CD14-positive monocyte (primary cell): ENCODE results near the gene ZGPAT. TPM values are rescaled to one million over a fixed set of nuclear protein-coding genes. Genes with fewer than 3 reads are reported as not detected.

Experiments
- DNase-seq, 3 donors: peaks; one replicate each; pipeline ENCODE4 v3.0.0-alpha.2; 2011 to 2022
- H2AFZ ChIP-seq: 2 replicates; pipeline ENCODE4 v1.6.0; 2012; ENCODE audit warnings: mild to moderate bottlenecking, low read depth, low read length, inconsistent platforms; ENCODE audit not compliant: insufficient read depth, poor library complexity, severe bottlenecking
- H3K27ac ChIP-seq, 2 donors: 1 replicate in 1 of 2; 2 replicates in 1 of 2; pipeline ENCODE4 v1.5.1; 2012 to 2013; ENCODE audit warnings: low read length in 2 of 2, control low read depth in 1 of 2, inconsistent platforms in 1 of 2, low read depth in 1 of 2, mild to moderate bottlenecking in 1 of 2
- H3K27me3 ChIP-seq, 2 donors: one replicate each; pipeline versions ENCODE4 v1.6.0 to v1.6.1; 2011 to 2013; ENCODE audit warnings: low read length in 2 of 2; ENCODE audit not compliant: control insufficient read depth in 2 of 2, insufficient read depth in 2 of 2
- H3K36me3 ChIP-seq, 2 donors: replicated peaks in 1 of 2; 1 replicate in 1 of 2; 2 replicates in 1 of 2; pipeline versions ENCODE4 v1.5.1 to v1.6.1; 2012 to 2013; ENCODE audit warnings: low read length in 2 of 2, control low read depth in 1 of 2, inconsistent platforms in 1 of 2, mild to moderate bottlenecking in 1 of 2; ENCODE audit not compliant: insufficient read depth in 2 of 2, control insufficient read depth in 1 of 2
- H3K4me1 ChIP-seq, 2 donors: 1 replicate in 1 of 2; 2 replicates in 1 of 2; pipeline versions ENCODE4 v1.5.1 to v1.6.1; 2012 to 2013; ENCODE audit warnings: low read length in 2 of 2, control low read depth in 1 of 2, inconsistent platforms in 1 of 2, mild to moderate bottlenecking in 1 of 2, moderate library complexity in 1 of 2; ENCODE audit not compliant: insufficient read depth in 2 of 2, control insufficient read depth in 1 of 2
- H3K4me2 ChIP-seq: replicated peaks from 2 replicates; pipeline ENCODE3; 2012; ENCODE audit warnings: low read length, moderate library complexity, mild to moderate bottlenecking; ENCODE audit not compliant: poor library complexity, severe bottlenecking; ENCODE audit errors: extremely low read depth
- H3K4me3 ChIP-seq, 3 experiments: fragments of 200-600 bp in 1 of 3; sonication (generic) in 1 of 3; replicated peaks in 1 of 3; 1 replicate in 2 of 3; 2 replicates in 1 of 3; pipeline ENCODE4 v1.5.1; 2011 to 2013; ENCODE audit warnings: low read length in 3 of 3, mild to moderate bottlenecking in 3 of 3, control low read depth in 2 of 3, low read depth in 2 of 3, inconsistent platforms in 1 of 3, moderate library complexity in 1 of 3
- H3K79me2 ChIP-seq: 2 replicates; pipeline ENCODE4 v1.6.0; 2012; ENCODE audit warnings: mild to moderate bottlenecking, control low read depth, inconsistent platforms, low read length, moderate library complexity; ENCODE audit not compliant: insufficient read depth
- H3K9ac ChIP-seq: 2 replicates; pipeline ENCODE4 v1.6.0; 2017; ENCODE audit warnings: low read length, mild to moderate bottlenecking; ENCODE audit not compliant: insufficient read depth, poor library complexity, severe bottlenecking
- H3K9me3 ChIP-seq, 2 donors: replicated peaks in 1 of 2; 1 replicate in 1 of 2; 2 replicates in 1 of 2; pipeline versions ENCODE4 v1.5.1 to v1.6.1; 2012 to 2013; ENCODE audit warnings: low read length in 2 of 2, control low read depth in 1 of 2; ENCODE audit not compliant: control insufficient read depth in 1 of 2, insufficient read depth in 1 of 2
- H4K20me1 ChIP-seq: 2 replicates; pipeline ENCODE4 v1.6.0; 2012; ENCODE audit warnings: mild to moderate bottlenecking, low read length, control low read depth, moderate library complexity; ENCODE audit not compliant: insufficient read depth
- H3K27ac Mint-ChIP-seq, 7 donors: one replicate each; pipeline ENCODE4 v1.8.0; 2020; ENCODE audit warnings: mild to moderate bottlenecking in 7 of 7, mixed read lengths in 7 of 7, moderate library complexity in 6 of 7, inconsistent platforms in 2 of 7
- H3K27me3 Mint-ChIP-seq, 3 donors: one replicate each; pipeline ENCODE4 v1.8.0; 2021 to 2022; ENCODE audit warnings: low read depth in 3 of 3, mild to moderate bottlenecking in 3 of 3, mixed read lengths in 3 of 3, moderate library complexity in 3 of 3, inconsistent platforms in 1 of 3
- H3K36me3 Mint-ChIP-seq, 2 donors: one replicate each; pipeline ENCODE4 v1.8.0; 2020; ENCODE audit warnings: mixed read lengths in 2 of 2, inconsistent platforms in 1 of 2, mild to moderate bottlenecking in 1 of 2
- H3K4me1 Mint-ChIP-seq: one replicate; pipeline ENCODE4 v1.8.0; 2020; ENCODE audit warnings: mild to moderate bottlenecking, mixed read lengths
- H3K4me3 Mint-ChIP-seq, 2 donors: one replicate each; pipeline ENCODE4 v1.8.0; 2020; ENCODE audit warnings: mild to moderate bottlenecking in 2 of 2, mixed read lengths in 2 of 2, moderate library complexity in 1 of 2
- H3K9me3 Mint-ChIP-seq, 7 donors: one replicate each; pipeline ENCODE4 v1.8.0; 2020 to 2022; ENCODE audit warnings: mixed read lengths in 7 of 7, mild to moderate bottlenecking in 6 of 7, moderate library complexity in 6 of 7, inconsistent platforms in 2 of 7
- CTCF ChIP-seq: fragments of 200-600 bp; IDR thresholded peaks from one replicate; pipeline ENCODE4 v1.8.0; 2022; ENCODE audit warnings: antibody characterized with exemption, mild to moderate bottlenecking
- WGBS: methylation state at CpG from one replicate; pipeline ENCODE4 v1.1.5; 2013; ENCODE audit warnings: missing lambda C conversion rate; ENCODE audit not compliant: insufficient coverage; 5-methylcytosine and 5-hydroxymethylcytosine counted together
- intact Hi-C, 2 donors: fragments of 100-400 bp; cut with micrococcal nuclease; formaldehyde crosslinking; loops; one replicate each; pipeline versions ENCODE4 v1.15.0 to v1.15.1; 2023
- polyA plus RNA-seq, 3 donors: library from polyadenylated mRNA; depleted of rRNA in 1 of 3; unstranded in 2 of 3; stranded (reverse) in 1 of 3; fragments of 300-500 nt in 2 of 3; fragments of >200 nt in 1 of 3; fragmentation: Illumina TruSeq in 2 of 3; gene quantifications; 1 replicate in 2 of 3; 2 replicates in 1 of 3; pipeline ENCODE4 v1.2.3, GENCODE V29; 2012 to 2021

The ZGPAT gene
- polyA plus RNA-seq, 3 donors, result 24.2 to 58.6 (median 28.3) TPM

DNA sequence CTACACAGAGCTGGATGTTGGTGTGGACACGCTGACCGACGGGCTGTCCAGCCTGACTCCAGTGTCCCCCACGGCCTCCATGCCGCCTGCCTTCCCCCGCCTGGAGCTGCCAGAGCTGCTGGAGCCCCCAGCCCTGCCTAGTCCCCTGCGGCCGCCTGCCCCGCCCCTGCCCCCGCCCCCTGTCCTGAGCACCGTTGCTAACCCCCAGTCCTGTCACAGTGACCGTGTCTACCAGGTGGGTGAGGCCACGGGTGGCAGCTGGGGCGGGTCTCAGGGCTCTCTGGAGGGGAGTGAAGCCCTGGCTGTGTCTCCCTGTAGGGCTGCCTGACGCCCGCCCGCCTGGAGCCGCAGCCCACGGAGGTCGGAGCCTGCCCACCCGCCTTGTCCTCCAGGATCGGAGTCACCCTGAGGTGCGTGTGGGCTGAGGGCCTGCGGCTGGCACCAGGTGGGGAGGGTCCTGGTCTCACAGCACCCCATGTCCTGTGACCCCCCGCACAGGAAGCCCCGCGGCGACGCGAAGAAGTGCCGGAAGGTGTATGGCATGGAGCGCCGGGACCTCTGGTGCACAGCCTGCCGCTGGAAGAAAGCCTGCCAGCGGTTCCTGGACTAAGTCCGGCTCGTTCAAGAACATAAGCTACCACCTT lies 34.7 kb downstream of the ZGPAT start:
- Histone ChIP-seq H3K36me3 (peaks cover 0 to 9% of the 10 kb centered on the region in 2 donors), H3K9me3 (no peaks in the 10 kb centered on the region), H3K27ac (no peak overlapping the region), H4K20me1 (peaks cover 19% of the 10 kb centered on the region), H3K9ac (no peak overlapping the region), H3K4me1 (peaks cover 26 to 34% of the 10 kb centered on the region in 2 donors), H3K4me2 (no peak overlapping the region), H3K79me2 (peaks cover 7% of the 10 kb centered on the region), H3K27me3 (peaks cover 2 to 9% of the 10 kb centered on the region in 2 donors), H2AFZ (no peak overlapping the region), H3K4me3 (no peak overlapping the region)
- 97% methylated on average over 27 of the region's 37 CpGs for WGBS
- H3K4me3 Mint-ChIP-seq, result no peak overlapping the region
- H3K36me3 Mint-ChIP-seq, result peaks cover 2 to 8% of the 10 kb centered on the region in 2 donors
- no peak overlapping the region for H3K27ac Mint-ChIP-seq
- no peak for DNase-seq
- no peaks in the 10 kb centered on the region for H3K9me3 Mint-ChIP-seq
- H3K4me1 Mint-ChIP-seq, result peaks cover 7% of the 10 kb centered on the region
- no peak for TF ChIP-seq CTCF
- peaks cover under 1 to 14% (median 8%) of the 10 kb centered on the region in 3 donors for H3K27me3 Mint-ChIP-seq
- intact Hi-C loops, result loop anchor here in 1 of 2 donors (5.0 kb wide), 2 partner anchors 85 to 120 kb away; partner anchors contain the start of genes ABHD16B and RTEL1

DNA sequence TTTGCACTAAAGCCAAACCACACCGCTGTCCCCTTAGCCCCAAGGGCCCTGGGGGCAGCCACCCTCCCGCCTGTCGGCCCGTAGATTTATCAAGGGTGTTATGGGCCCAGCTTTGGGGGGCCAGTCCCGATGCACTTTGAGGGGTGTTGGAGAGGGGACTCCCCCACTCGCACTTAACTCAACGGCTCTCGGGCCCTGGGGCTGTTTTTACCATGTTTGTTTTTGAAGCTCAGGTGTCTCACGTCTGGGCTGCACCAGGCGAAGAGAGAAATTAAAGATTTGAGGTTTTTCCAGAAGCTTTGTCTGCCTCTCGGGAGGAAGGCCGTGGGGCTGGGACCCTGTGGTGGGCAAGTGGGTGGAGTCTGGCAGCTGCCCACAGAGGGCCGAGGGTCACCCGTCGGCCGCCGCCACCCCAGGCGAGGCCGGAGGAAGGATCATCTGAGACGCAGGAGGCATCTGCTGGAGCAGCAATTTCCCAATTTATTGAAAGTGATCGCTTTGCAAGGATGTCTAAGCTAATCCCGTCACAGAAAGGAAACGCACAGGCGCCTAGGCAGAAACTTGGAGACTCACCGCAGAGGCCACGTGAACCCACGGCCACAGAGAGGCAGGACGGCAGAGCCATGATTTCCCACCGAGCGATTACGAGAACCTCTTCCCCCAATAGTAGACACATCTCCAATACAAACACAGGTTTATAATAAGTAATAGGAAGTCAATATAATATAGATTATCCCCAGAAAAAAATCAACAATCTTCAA lies 35.6 kb downstream of the ZGPAT start:
- H3K36me3 ChIP-seq, result peaks cover 0 to 9% of the 10 kb centered on the region in 2 donors
- peaks cover 2 to 8% of the 10 kb centered on the region in 2 donors for H3K36me3 Mint-ChIP-seq
- no peak overlapping the region for H3K4me3 Mint-ChIP-seq
- intact Hi-C loops, result loop anchor here in 1 of 2 donors (5.0 kb wide), 2 partner anchors 86 to 119 kb away; partner anchors contain the start of genes ABHD16B and RTEL1
- DNase-seq, result no peak
- no peak for TF ChIP-seq CTCF
- H3K27me3 Mint-ChIP-seq, result peaks cover 0 to 7% (median 4%) of the 10 kb centered on the region in 3 donors
- H3K9me3 ChIP-seq, result no peaks in the 10 kb centered on the region
- no peak overlapping the region for H3K9ac ChIP-seq
- WGBS, result 85% methylated on average over 14 of the region's 31 CpGs
- peaks cover 7% of the 10 kb centered on the region for H3K79me2 ChIP-seq
- peaks cover 0 to 3% of the 10 kb centered on the region in 2 donors for H3K27me3 ChIP-seq
- no peak overlapping the region for H3K4me2 ChIP-seq
- no peaks in the 10 kb centered on the region for H3K9me3 Mint-ChIP-seq
- no peak overlapping the region for H3K27ac ChIP-seq
- peaks cover 21 to 26% of the 10 kb centered on the region in 2 donors for H3K4me1 ChIP-seq
- H3K4me1 Mint-ChIP-seq, result peaks cover 5% of the 10 kb centered on the region
- H3K4me3 ChIP-seq, result no peak overlapping the region
- H2AFZ ChIP-seq, result no peak overlapping the region
- peaks cover 15% of the 10 kb centered on the region for H4K20me1 ChIP-seq
- H3K27ac Mint-ChIP-seq, result no peak overlapping the region
